GM12864 (cell line): ENCODE results near the gene LRRN3.
A peak's percentile ranks its signal among the peaks of the same experiment; 100 is the strongest.

Experiments used
- DNase-seq: peaks from one replicate; pipeline ENCODE4 v3.0.0-alpha.2; 2011; ENCODE audit warnings: low read depth
- H3K4me3 ChIP-seq: 2 replicates; pipeline ENCODE4 v1.5.1; 2011; ENCODE audit warnings: mild to moderate bottlenecking, low read depth, low read length, control low read depth
- TF ChIP-seq, protein P1 (sequence below): IDR thresholded peaks from 2 replicates; pipeline ENCODE4 v1.5.1; 2011; ENCODE audit warnings: low read depth, mild to moderate bottlenecking, moderate library complexity, low read length, control low read depth, inconsistent platforms; ENCODE audit errors: missing control alignments

Gene LRRN3

DNA sequence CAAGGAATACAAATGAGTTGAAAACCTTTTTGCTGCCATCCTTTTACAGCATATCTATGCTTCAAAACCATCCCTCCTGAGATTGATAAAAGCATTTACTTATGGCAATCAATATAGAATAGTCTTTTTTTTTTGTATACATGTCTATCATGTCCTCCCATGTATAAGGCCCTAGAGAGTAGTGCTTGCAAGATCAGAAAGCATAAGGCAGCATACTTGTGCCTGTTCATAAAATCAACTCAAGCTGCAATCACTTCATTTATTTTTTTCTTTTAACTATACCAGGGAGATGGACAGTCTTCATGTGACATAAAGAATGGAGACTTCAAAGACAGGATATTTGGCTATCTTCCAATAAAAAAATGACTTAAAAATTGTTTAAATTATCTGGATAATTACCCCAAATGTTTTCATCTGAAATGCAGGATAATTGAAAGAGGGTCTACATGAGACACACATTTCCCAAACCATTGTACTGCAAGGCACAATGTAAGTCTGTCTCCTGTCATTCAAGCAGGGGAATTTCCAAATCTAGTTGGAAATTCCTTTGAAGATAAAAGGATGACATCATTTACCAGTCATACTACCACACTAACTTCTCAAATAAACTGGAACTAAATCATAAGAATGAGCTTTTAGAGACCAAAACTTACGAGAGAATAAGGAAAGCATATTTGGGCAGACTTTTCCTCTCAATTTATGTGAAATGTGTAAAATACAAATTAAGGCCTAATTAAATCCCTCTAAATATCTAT is 22.5 kb downstream of the LRRN3 start:
- no peak for DNase-seq
- H3K4me3 ChIP-seq: no peak overlapping the region
- TF ChIP-seq, protein P1, sequence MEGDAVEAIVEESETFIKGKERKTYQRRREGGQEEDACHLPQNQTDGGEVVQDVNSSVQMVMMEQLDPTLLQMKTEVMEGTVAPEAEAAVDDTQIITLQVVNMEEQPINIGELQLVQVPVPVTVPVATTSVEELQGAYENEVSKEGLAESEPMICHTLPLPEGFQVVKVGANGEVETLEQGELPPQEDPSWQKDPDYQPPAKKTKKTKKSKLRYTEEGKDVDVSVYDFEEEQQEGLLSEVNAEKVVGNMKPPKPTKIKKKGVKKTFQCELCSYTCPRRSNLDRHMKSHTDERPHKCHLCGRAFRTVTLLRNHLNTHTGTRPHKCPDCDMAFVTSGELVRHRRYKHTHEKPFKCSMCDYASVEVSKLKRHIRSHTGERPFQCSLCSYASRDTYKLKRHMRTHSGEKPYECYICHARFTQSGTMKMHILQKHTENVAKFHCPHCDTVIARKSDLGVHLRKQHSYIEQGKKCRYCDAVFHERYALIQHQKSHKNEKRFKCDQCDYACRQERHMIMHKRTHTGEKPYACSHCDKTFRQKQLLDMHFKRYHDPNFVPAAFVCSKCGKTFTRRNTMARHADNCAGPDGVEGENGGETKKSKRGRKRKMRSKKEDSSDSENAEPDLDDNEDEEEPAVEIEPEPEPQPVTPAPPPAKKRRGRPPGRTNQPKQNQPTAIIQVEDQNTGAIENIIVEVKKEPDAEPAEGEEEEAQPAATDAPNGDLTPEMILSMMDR: no peak

DNA sequence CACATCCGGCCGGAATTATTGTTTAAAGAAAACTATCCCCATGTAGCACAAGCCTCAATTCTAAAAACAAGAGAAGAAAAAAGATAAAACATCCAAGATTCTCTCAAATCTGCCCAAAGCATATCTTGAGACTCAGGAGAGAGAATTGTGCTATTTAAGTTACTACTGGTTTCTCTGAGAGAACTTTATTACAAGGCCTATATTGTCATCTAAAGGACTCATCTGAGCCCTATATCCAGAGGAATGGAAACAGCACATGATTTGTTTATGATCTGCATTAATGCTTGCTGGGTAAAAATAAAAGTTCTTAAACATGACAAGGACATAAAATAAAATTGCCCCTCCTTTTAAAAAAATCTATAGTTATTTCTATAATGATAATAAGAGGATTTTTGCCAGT is 25.0 kb downstream of the LRRN3 start:
- no peak overlapping the region for H3K4me3 ChIP-seq
- TF ChIP-seq, protein P1: no peak
- no peak for DNase-seq

GRCh38 chr7:111126987-111127386 is 36.1 kb downstream of the LRRN3 start:
- no peak for DNase-seq
- TF ChIP-seq, protein P1: no peak
- H3K4me3 ChIP-seq: no peak overlapping the region

DNA sequence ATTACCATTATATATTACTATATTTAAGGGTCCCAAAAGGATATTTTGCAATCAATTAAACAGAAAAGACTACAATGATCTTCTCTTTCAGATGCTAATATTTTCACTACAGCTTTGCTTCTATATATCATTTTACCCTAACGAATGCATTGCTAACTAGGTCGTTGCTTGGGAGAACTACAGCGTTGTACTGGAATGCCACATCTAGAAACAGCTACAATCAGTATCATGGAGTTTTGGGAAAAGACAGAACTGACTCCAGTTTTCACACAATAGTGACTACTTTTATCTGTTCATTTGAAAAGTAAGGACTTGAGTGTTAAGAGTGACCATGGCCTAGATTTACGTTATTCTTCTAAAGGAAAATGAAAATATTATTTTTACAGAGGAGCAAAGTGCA is 38.5 kb downstream of the LRRN3 start:
- TF ChIP-seq, protein P1: no peak
- DNase-seq: no peak
- no peak overlapping the region for H3K4me3 ChIP-seq

DNA sequence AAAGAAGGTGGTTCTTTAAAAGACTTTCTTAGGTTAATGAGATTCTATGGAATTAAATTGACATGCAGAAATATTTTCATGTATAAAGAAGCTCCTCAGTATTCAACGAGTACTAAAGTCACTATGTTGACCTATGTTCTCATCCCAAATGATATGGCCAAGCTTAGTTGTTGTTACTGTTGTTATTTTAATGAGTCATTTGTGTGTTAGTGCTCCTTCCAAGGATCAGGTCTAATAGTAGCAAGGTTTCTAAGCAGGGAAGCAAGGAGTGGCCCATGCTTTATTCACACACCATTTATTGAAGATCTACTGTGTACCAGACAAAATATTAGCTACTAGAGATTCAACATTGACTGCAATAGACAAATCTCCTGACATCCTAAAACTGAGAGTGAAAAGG is 41.9 kb downstream of the LRRN3 start:
- TF ChIP-seq, protein P1: no peak
- DNase-seq: no peak

DNA sequence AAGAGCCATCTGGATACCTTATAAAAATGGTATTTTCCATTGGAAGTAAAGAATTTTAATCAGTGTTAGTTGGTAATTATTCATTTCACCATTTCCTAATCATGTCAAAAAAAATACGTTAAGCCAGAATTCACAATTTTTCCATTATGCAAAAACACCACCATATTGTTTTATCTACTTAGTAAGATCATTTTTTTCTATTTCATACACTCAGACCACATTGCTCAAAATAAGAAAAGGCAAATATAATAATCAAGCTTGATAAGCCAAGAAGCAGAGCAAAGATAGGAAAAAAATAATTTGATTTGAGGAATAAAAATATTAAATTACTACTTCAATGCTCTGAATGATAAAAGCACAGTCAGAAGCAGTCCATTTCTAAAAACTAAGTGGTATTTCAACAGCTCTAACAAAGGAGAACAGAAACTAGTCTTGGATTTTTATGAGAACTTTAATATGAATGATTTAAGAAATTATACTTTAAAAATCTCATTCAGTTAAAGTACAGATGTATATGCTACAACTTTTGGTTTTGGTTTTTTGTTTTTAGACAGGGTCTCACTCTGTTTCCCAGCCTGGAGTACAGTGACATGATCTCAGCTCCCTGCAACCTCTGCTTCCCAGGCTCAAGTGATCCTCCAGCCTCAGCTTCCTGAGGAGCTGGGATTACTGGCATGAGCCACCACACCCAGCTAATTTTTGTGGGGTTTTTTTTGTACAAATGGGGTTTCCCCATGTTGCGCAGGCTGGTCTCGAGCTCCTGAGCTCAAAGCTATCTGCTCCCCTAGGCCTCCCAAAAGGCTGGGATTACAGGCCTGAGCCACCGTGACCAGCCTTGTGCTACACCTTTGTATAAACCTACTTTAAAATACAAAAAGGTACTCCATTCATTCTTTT is 46.6 kb downstream of the LRRN3 start:
- no peak overlapping the region; the same call in 1 of the 2 replicates for H3K4me3 ChIP-seq
- DNase-seq: no peak
- TF ChIP-seq, protein P1: no peak

More for the DNA sequence above, 41.9 kb downstream of the LRRN3 start:
- H3K4me3 ChIP-seq: no peak overlapping the region

DNA sequence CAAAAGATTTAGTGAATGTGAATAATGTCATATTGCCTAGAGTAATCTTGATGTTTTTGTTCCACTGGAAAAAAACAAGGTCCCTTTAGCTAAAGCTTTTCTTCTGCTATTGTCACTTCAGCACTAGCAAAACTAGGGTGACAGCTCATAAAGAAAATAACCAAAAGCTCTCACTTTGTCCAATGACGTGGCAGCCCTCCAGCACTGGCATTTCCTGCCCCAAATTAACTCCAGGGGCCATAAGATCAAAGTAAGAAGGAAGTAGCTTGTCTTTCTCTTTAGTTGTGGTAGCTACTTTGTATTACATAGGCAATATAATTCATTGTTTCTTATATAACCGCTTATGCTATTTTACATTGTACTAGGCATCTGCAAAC is 47.3 kb downstream of the LRRN3 start:
- DNase-seq: peak; percentile 66
- H3K4me3 ChIP-seq: no peak overlapping the region; the same call in 1 of the 2 replicates
- TF ChIP-seq, protein P1: no peak
